ENCODE data around the gene MYL12B.

MYL12B gene

GRCh38 chr18:3265564-3266033, 3.7 kb downstream of the MYL12B start:
- intact Hi-C loops (cut with DNase I; ENCODE audit: low total_unique reads), result no loop called here
- Histone ChIP-seq H3K27me3 (no peaks in the 10 kb centered on the region), H3K9me3 (no peaks in the 10 kb centered on the region), H3K4me3 (no peak overlapping the region), H3K27ac (no peak overlapping the region), H3K36me3 (no peaks in the 10 kb centered on the region), H3K4me1 (peaks cover 12 to 84% (median 63%) of the 10 kb centered on the region in 4 donors)
- no peak for DNase-seq
- TF ChIP-seq, protein P1, sequence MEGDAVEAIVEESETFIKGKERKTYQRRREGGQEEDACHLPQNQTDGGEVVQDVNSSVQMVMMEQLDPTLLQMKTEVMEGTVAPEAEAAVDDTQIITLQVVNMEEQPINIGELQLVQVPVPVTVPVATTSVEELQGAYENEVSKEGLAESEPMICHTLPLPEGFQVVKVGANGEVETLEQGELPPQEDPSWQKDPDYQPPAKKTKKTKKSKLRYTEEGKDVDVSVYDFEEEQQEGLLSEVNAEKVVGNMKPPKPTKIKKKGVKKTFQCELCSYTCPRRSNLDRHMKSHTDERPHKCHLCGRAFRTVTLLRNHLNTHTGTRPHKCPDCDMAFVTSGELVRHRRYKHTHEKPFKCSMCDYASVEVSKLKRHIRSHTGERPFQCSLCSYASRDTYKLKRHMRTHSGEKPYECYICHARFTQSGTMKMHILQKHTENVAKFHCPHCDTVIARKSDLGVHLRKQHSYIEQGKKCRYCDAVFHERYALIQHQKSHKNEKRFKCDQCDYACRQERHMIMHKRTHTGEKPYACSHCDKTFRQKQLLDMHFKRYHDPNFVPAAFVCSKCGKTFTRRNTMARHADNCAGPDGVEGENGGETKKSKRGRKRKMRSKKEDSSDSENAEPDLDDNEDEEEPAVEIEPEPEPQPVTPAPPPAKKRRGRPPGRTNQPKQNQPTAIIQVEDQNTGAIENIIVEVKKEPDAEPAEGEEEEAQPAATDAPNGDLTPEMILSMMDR (IDR thresholded peaks at IDR 0.05), result no peak

DNA sequence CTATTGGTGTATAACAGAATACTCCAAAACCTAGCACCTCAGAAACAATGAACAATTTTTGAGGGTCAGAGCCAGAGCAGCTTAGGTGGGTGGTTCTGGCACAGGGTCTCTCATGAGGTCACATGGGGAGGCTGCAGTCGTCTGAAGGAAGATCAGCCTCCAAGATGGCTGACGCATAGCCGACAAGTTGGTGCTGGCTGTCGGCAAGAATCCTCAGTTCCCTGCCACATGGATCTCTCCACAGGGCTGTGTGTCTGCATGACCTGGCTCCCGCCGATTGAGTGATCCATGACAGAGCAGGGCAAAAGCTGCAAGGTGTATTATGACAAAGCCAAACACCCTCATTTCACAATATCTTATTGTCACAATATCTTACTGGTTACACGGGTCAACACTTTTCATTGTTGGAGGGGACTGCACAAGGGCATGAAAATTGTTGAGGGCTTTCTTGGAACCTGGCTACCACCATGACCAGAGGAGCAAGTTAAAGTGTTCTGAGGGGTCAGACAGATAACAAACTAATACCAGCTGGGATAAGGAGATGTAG, 4.2 kb downstream of the MYL12B start:
- H3K4me1 ChIP-seq, result peaks cover 12 to 84% (median 61%) of the 10 kb centered on the region in 4 donors
- H3K27me3 ChIP-seq, result no peaks in the 10 kb centered on the region
- no peaks in the 10 kb centered on the region for H3K9me3 ChIP-seq
- intact Hi-C loops (cut with DNase I; ENCODE audit: low total_unique reads), result no loop called here
- H3K4me3 ChIP-seq, result no peak overlapping the region
- TF ChIP-seq, protein P1 (IDR thresholded peaks at IDR 0.05), result no peak
- no peak for DNase-seq
- H3K36me3 ChIP-seq, result no peaks in the 10 kb centered on the region
- no peak overlapping the region for H3K27ac ChIP-seq

DNA sequence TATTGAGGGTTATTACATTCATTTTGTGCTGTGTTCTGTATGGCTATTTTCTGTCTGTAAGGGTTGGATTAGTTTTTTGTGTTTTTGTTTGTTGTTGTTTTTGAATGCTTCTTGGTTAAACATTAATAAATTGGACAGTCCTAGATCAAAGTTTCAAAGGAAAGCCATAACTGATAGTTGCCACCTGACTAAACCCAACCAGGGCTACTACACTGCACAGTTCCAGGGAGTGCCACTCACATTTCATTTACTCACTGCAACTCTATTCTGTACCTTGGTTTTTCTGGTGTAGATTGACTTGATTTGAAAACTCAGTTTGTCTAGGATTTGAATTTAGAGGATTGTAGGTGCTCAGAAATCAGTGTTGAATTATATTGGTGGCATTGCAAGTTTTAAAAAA, 6.4 kb downstream of the MYL12B start:
- H3K4me3 ChIP-seq, result no peak overlapping the region
- peaks cover 12 to 95% (median 61%) of the 10 kb centered on the region in 4 donors for H3K4me1 ChIP-seq
- no peak overlapping the region for H3K27ac ChIP-seq
- TF ChIP-seq, protein P1 (IDR thresholded peaks at IDR 0.05), result no peak
- no peaks in the 10 kb centered on the region for H3K9me3 ChIP-seq
- intact Hi-C loops (cut with DNase I; ENCODE audit: low total_unique reads), result no loop called here
- no peaks in the 10 kb centered on the region for H3K27me3 ChIP-seq
- H3K36me3 ChIP-seq, result peaks cover 0 to 4% (median 4%) of the 10 kb centered on the region in 3 donors
- DNase-seq, result no peak

DNA sequence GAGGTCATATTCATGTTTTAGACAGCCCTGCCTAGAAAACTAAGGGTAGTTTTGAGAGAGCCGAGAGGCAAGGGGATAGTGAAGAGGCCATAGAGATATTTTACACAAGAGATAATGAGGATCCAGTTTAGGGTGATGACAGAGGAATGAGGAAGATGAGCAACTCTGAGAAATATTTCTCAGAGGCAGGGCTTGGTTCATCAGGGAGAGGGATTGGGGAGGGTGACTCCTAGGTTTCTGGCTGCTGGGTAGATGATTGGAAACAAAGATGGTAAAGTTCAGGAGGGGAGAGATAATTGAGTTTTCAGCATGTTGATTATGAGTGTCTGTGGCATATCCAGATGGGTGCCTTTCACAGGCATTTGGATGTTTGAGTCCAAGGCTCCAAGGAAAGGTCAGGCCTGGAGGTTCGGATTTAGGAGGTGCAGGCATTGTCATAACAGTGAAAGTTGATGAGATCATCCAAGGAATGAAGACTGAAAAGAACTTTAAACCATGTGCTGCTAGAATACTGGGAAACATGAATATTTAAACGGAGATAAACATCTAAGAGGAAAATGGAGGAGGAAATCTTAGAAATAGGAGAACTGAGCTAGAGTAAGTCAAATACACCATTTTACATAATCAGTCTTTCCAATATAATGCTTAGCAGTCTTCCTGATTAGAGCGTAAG, 7.4 kb downstream of the MYL12B start:
- no peak for DNase-seq
- Histone ChIP-seq H3K9me3 (no peaks in the 10 kb centered on the region), H3K27ac (no peak overlapping the region), H3K27me3 (no peaks in the 10 kb centered on the region), H3K36me3 (peaks cover 4 to 15% (median 10%) of the 10 kb centered on the region in 3 donors), H3K4me1 (peaks cover 12 to 88% (median 51%) of the 10 kb centered on the region in 4 donors), H3K4me3 (no peak overlapping the region)
- TF ChIP-seq, protein P1 (IDR thresholded peaks at IDR 0.05), result no peak
- intact Hi-C loops (cut with DNase I; ENCODE audit: low total_unique reads), result no loop called here

- intact Hi-C loops (cut with DNase I; ENCODE audit: low total_unique reads), result no loop called here
- Histone ChIP-seq H3K36me3 (peaks cover 6 to 20% (median 15%) of the 10 kb centered on the region in 3 donors), H3K4me3 (no peak overlapping the region), H3K9me3 (no peaks in the 10 kb centered on the region), H3K27ac (no peak overlapping the region), H3K27me3 (no peaks in the 10 kb centered on the region), H3K4me1 (peaks cover 12 to 82% (median 45%) of the 10 kb centered on the region in 4 donors)
- TF ChIP-seq, protein P1 (IDR thresholded peaks at IDR 0.05), result no peak
- no peak for DNase-seq
These were observed 8.0 kb downstream of the MYL12B start for GRCh38 chr18:3269914-3270299.
